Neural cell (in vitro differentiated cells): ENCODE results near the gene XXYLT1. TPM values are rescaled to one million over a fixed set of nuclear protein-coding genes. Genes with fewer than 3 reads are reported as not detected.

Experiments
- H2AFZ ChIP-seq: fragments of 200-600, 300-800 bp; sonication (generic), shearing (Covaris generic); 2 replicates; pipeline ENCODE4 v1.6.0; 2014; ENCODE audit warnings: low read depth, mild to moderate bottlenecking, antibody characterized with exemption, low read length, moderate library complexity
- H3F3A ChIP-seq: fragments of 200-600 bp; shearing (Covaris generic); 2 replicates; pipeline ENCODE4 v1.6.1; 2016; ENCODE audit warnings: mild to moderate bottlenecking, moderate library complexity, mixed read lengths, antibody characterized with exemption, low read length; ENCODE audit not compliant: insufficient read depth, poor library complexity, severe bottlenecking
- H3K27ac ChIP-seq: fragments of 200-600, 300-800 bp; sonication (generic), shearing (Covaris generic); 2 replicates; pipeline ENCODE4 v1.5.1; 2014; ENCODE audit warnings: mild to moderate bottlenecking, low read length, moderate library complexity
- H3K27me3 ChIP-seq: fragments of 300-800, 200-600 bp; sonication (generic), shearing (Covaris generic); 2 replicates; pipeline ENCODE4 v1.6.0; 2014; ENCODE audit warnings: mild to moderate bottlenecking, low read depth, low read length, moderate library complexity; ENCODE audit not compliant: insufficient read depth
- H3K36me3 ChIP-seq: fragments of 300-800, 200-600 bp; sonication (generic), shearing (Covaris generic); 2 replicates; pipeline ENCODE4 v1.5.1; 2014; ENCODE audit warnings: mild to moderate bottlenecking, antibody characterized with exemption, low read length, moderate library complexity; ENCODE audit not compliant: insufficient read depth
- H3K4me2 ChIP-seq: fragments of 300-800, 200-600 bp; sonication (generic), shearing (Covaris generic); 2 replicates; pipeline ENCODE4 v1.6.0; 2014; ENCODE audit warnings: mild to moderate bottlenecking, low read length
- H3K4me3 ChIP-seq: fragments of 300-800, 200-600 bp; sonication (generic), shearing (Covaris generic); 2 replicates; pipeline ENCODE4 v1.5.1; 2014; ENCODE audit warnings: mild to moderate bottlenecking, low read length, moderate library complexity
- H3K79me2 ChIP-seq: fragments of 200-600 bp; shearing (Covaris generic); replicated peaks from 2 replicates; pipeline ENCODE4 v1.6.0; 2014; ENCODE audit warnings: mild to moderate bottlenecking, low read length, moderate library complexity; ENCODE audit not compliant: insufficient read depth
- H3K9ac ChIP-seq: fragments of 300-800, 200-600 bp; sonication (generic), shearing (Covaris generic); 2 replicates; pipeline ENCODE4 v1.6.1; 2016; ENCODE audit warnings: mild to moderate bottlenecking, low read length, mixed read lengths
- H3K9me2 ChIP-seq: fragments of 200-600 bp; shearing (Covaris generic); 2 replicates; pipeline ENCODE4 v1.6.1; 2016; ENCODE audit warnings: mild to moderate bottlenecking, low read length, mixed read lengths; ENCODE audit not compliant: insufficient read depth
- H3K9me3 ChIP-seq: fragments of 200-600, 300-800 bp; sonication (generic), shearing (Covaris generic); 2 replicates; pipeline ENCODE4 v1.6.1; 2016; ENCODE audit warnings: mild to moderate bottlenecking, mixed run types, low read length, moderate library complexity, mixed read lengths
- H4K20me1 ChIP-seq: fragments of 200-600 bp; shearing (Covaris generic); 2 replicates; pipeline ENCODE4 v1.6.1; 2016; ENCODE audit warnings: mild to moderate bottlenecking, mixed run types; ENCODE audit not compliant: insufficient read depth
- EP300 ChIP-seq: fragments of 450-650 bp; conservative IDR thresholded peaks from 2 replicates; pipeline ENCODE4 v1.6.1; 2014; ENCODE audit warnings: antibody characterized with exemption, mild to moderate bottlenecking, moderate library complexity; ENCODE audit not compliant: poor library complexity, severe bottlenecking
- EZH2 ChIP-seq: fragments of 200-600, 300-800 bp; shearing (Covaris generic), sonication (generic); IDR thresholded peaks from 2 replicates; pipeline ENCODE4 v1.6.1; 2014; ENCODE audit warnings: antibody characterized with exemption, low read length, borderline replicate concordance, mild to moderate bottlenecking; ENCODE audit not compliant: insufficient read depth, poor library complexity, severe bottlenecking
- MXI1 ChIP-seq: fragments of 450-650 bp; conservative IDR thresholded peaks from 2 replicates; pipeline ENCODE4 v1.6.1; 2014; ENCODE audit warnings: antibody characterized with exemption, mild to moderate bottlenecking; ENCODE audit not compliant: poor library complexity, severe bottlenecking
- POLR2AphosphoS5 ChIP-seq: IDR thresholded peaks from 2 replicates; pipeline ENCODE4 v1.6.1; 2012
- RAD21 ChIP-seq: fragments of 450-650 bp; conservative IDR thresholded peaks from 2 replicates; pipeline ENCODE4 v1.6.1; 2014; ENCODE audit warnings: antibody characterized with exemption, mild to moderate bottlenecking, moderate library complexity
- SMC3 ChIP-seq: fragments of 450-650 bp; conservative IDR thresholded peaks from 2 replicates; pipeline ENCODE4 v1.6.1; 2014; ENCODE audit warnings: antibody characterized with exemption, mild to moderate bottlenecking, moderate library complexity; ENCODE audit not compliant: poor library complexity
- TAF1 ChIP-seq: IDR thresholded peaks from 2 replicates; pipeline ENCODE4 v1.6.1; 2012; ENCODE audit warnings: low read depth
- polyA plus RNA-seq: library from polyadenylated mRNA; depleted of rRNA; stranded (reverse); fragments of >200 nt; gene quantifications from 2 replicates; pipeline ENCODE4 v1.2.3, GENCODE V29; 2014
- TF ChIP-seq, protein P1 (sequence below): IDR thresholded peaks from 2 replicates; pipeline ENCODE4 v1.6.1; 2012; ENCODE audit warnings: borderline replicate concordance
- TF ChIP-seq, protein P2 (sequence below): fragments of 450-650 bp; IDR thresholded peaks from 2 replicates; pipeline ENCODE4 v1.5.1; 2014; ENCODE audit warnings: antibody characterized with exemption, mild to moderate bottlenecking, moderate library complexity; ENCODE audit not compliant: poor library complexity, severe bottlenecking

The XXYLT1 gene
- polyA plus RNA-seq, 1 donor from 2014 or later: 25.4 TPM

DNA sequence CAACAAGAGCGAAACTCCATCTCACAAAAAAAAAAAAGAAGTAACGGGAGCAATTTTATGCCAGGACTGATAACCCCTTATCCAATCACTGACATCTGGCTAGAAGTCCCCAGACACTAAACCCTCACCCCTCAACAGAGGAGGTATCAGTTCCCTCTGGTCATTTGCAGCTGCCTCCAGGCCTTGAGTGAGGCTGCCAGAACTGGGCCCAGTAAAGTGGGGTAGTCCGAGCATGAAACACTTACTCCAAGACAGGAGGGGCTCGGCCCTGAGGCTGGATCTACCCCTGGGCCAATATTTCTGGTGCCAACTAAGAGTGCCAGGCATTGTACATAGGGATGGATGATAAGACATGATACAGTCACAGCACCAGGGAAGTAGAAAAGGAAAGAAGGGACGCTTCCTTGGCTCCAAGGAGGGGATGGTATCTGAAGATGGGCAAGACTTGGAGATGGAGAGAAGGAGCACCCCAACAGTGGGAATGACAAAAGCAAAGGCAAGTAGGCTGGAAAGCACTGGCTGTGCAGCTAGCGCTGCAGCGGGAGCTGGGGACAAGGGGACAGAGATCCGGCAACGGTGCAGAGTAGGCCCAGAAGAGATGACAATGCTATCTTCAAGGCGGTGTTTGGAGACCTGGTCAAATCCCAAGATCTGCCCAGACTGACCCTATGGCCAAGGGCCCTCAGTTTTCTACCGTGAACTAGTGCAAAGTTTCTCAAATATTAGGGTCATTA lies 2.2 kb downstream of the XXYLT1 start:
- H3K4me2 ChIP-seq: no peak overlapping the region
- no peaks in the 10 kb centered on the region for H3K27me3 ChIP-seq
- H3K9me2 ChIP-seq: no peaks in the 10 kb centered on the region
- no peak overlapping the region for H2AFZ ChIP-seq
- H3K27ac ChIP-seq: no peak overlapping the region
- no peaks in the 10 kb centered on the region for H3K9me3 ChIP-seq
- no peaks in the 10 kb centered on the region for H3K36me3 ChIP-seq
- H3F3A ChIP-seq: no peaks in the 10 kb centered on the region
- no peak overlapping the region for H3K9ac ChIP-seq
- no peak for TF ChIP-seq EP300
- TF ChIP-seq, protein P1, sequence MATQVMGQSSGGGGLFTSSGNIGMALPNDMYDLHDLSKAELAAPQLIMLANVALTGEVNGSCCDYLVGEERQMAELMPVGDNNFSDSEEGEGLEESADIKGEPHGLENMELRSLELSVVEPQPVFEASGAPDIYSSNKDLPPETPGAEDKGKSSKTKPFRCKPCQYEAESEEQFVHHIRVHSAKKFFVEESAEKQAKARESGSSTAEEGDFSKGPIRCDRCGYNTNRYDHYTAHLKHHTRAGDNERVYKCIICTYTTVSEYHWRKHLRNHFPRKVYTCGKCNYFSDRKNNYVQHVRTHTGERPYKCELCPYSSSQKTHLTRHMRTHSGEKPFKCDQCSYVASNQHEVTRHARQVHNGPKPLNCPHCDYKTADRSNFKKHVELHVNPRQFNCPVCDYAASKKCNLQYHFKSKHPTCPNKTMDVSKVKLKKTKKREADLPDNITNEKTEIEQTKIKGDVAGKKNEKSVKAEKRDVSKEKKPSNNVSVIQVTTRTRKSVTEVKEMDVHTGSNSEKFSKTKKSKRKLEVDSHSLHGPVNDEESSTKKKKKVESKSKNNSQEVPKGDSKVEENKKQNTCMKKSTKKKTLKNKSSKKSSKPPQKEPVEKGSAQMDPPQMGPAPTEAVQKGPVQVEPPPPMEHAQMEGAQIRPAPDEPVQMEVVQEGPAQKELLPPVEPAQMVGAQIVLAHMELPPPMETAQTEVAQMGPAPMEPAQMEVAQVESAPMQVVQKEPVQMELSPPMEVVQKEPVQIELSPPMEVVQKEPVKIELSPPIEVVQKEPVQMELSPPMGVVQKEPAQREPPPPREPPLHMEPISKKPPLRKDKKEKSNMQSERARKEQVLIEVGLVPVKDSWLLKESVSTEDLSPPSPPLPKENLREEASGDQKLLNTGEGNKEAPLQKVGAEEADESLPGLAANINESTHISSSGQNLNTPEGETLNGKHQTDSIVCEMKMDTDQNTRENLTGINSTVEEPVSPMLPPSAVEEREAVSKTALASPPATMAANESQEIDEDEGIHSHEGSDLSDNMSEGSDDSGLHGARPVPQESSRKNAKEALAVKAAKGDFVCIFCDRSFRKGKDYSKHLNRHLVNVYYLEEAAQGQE: no peak
- TF ChIP-seq, protein P2, sequence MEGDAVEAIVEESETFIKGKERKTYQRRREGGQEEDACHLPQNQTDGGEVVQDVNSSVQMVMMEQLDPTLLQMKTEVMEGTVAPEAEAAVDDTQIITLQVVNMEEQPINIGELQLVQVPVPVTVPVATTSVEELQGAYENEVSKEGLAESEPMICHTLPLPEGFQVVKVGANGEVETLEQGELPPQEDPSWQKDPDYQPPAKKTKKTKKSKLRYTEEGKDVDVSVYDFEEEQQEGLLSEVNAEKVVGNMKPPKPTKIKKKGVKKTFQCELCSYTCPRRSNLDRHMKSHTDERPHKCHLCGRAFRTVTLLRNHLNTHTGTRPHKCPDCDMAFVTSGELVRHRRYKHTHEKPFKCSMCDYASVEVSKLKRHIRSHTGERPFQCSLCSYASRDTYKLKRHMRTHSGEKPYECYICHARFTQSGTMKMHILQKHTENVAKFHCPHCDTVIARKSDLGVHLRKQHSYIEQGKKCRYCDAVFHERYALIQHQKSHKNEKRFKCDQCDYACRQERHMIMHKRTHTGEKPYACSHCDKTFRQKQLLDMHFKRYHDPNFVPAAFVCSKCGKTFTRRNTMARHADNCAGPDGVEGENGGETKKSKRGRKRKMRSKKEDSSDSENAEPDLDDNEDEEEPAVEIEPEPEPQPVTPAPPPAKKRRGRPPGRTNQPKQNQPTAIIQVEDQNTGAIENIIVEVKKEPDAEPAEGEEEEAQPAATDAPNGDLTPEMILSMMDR: no peak
- no peak for TF ChIP-seq RAD21
- no peak for TF ChIP-seq EZH2
- TF ChIP-seq TAF1: no peak
- no peak for TF ChIP-seq POLR2AphosphoS5
- TF ChIP-seq SMC3: no peak
- no peak for TF ChIP-seq MXI1
- peak overlapping the region; percentile 90 for H3K4me3 ChIP-seq
- H4K20me1 ChIP-seq: no peaks in the 10 kb centered on the region
- H3K79me2 ChIP-seq: peaks cover 5% of the 10 kb centered on the region

DNA sequence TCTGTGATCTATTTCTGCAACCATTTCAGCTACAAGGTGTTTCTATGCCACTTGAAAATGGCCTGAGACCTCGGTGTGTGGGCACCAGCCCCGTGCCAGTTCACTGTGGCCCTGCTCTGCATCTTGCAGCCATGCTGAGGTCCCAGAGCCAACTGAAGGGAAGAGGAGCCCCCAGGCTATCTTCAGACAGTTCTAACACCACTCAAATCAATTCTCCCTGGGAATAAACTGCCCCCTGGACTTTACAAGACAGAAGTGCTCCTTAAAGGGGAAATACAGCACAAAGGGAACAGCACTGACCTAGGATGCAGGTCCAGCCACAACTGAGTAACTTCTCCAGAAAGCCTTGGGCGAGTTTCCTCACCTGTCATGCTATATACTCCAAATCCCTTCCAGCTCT lies 3.9 kb downstream of the XXYLT1 start:
- H3K4me3 ChIP-seq: no peak overlapping the region
- TF ChIP-seq RAD21 (no peak), MXI1 (no peak), SMC3 (no peak), POLR2AphosphoS5 (no peak), EZH2 (no peak), EP300 (no peak), TAF1 (no peak)
- TF ChIP-seq, protein P1: no peak
- TF ChIP-seq, protein P2: no peak
- H3K36me3 ChIP-seq: no peaks in the 10 kb centered on the region
- H3K79me2 ChIP-seq: peaks cover 5% of the 10 kb centered on the region
- H3K27me3 ChIP-seq: no peaks in the 10 kb centered on the region
- no peak overlapping the region for H3K9ac ChIP-seq
- H3K27ac ChIP-seq: no peak overlapping the region
- H3K4me2 ChIP-seq: no peak overlapping the region
- no peak overlapping the region for H2AFZ ChIP-seq
- H3F3A ChIP-seq: no peaks in the 10 kb centered on the region
- H4K20me1 ChIP-seq: no peaks in the 10 kb centered on the region
- H3K9me2 ChIP-seq: no peaks in the 10 kb centered on the region
- no peaks in the 10 kb centered on the region for H3K9me3 ChIP-seq
